NCI-H460 (cell line): Measurements from ENCODE around the gene ZG16. TPM values are rescaled to one million over a fixed set of nuclear protein-coding genes. Genes with fewer than 3 reads are reported as not detected.

ENCODE experiments used
- DNase-seq: peaks from one replicate; pipeline ENCODE4 v3.0.0-alpha.2; 2016; ENCODE audit warnings: low read depth; ENCODE audit errors: extremely low read depth
- total RNA-seq: library from RNA; depleted of rRNA; stranded (reverse); fragments of >200 nt; shearing (Covaris generic); gene quantifications from 2 replicates; pipeline ENCODE4 v1.2.3, GENCODE V29; 2014

ZG16 gene
- total RNA-seq, 1 experiment from 2014 or later = not detected

- DNase-seq = peak; percentile 89
Observed at GRCh38 chr16:29807426-29808218, 29.6 kb downstream of the ZG16 start.

GRCh38 chr16:29808219-29808900 lies 30.3 kb downstream of the ZG16 start:
- no peak for DNase-seq

- no peak for DNase-seq
Observed at GRCh38 chr16:29809031-29809747, 31.1 kb downstream of the ZG16 start.

- DNase-seq = no peak
Observed at GRCh38 chr16:29809850-29810698, 32.0 kb downstream of the ZG16 start.

- DNase-seq = no peak
Observed at GRCh38 chr16:29810699-29811169, 32.7 kb downstream of the ZG16 start.

GRCh38 chr16:29811170-29811895 lies 33.3 kb downstream of the ZG16 start:
- peak; percentile 96 for DNase-seq

GRCh38 chr16:29811896-29812665 lies 34.0 kb downstream of the ZG16 start, which contains the start of gene PRRT2:
TSS of gene PRRT2 (plus strand) at chr16:29812193. CDS start at chr16:29813055, 862 bp downstream.
- no peak for DNase-seq

GRCh38 chr16:29812754-29813643 lies 34.9 kb downstream of the ZG16 start:
- no peak for DNase-seq

GRCh38 chr16:29813644-29814562 lies 35.8 kb downstream of the ZG16 start:
- no peak for DNase-seq

- DNase-seq = no peak
Observed at GRCh38 chr16:29814592-29814991, 36.5 kb downstream of the ZG16 start.

- DNase-seq = no peak
Observed at GRCh38 chr16:29815032-29815721, 37.1 kb downstream of the ZG16 start.

- DNase-seq = peak; percentile 98
Observed at GRCh38 chr16:29815793-29816693, 38.0 kb downstream of the ZG16 start, which contains the start of gene PAGR1. TSS of gene PAGR1 (plus strand) at chr16:29816152. CDS start at chr16:29816526, 374 bp downstream.

- DNase-seq = no peak
Observed at GRCh38 chr16:29816694-29817441, 38.8 kb downstream of the ZG16 start.

- DNase-seq = no peak
Observed at GRCh38 chr16:29818082-29818481, 40.0 kb downstream of the ZG16 start.
